Mesenteric fat pad (tissue), 1 donor: ENCODE results near the gene MRNIP. TPM values are rescaled to one million over a fixed set of nuclear protein-coding genes. Genes with fewer than 3 reads are reported as not detected.

Experiments
- DNase-seq: peaks from one replicate; pipeline ENCODE4 v3.0.0-alpha.2; 2020; ENCODE audit warnings: low spot score
- total RNA-seq: library from RNA; stranded (reverse); fragmentation: NEBNext Ultra II Directional; extraction: Animal tissue kit (Norgen Biotek cat#: 25700); gene quantifications from one replicate; pipeline ENCODE4 v1.2.1, GENCODE V29; 2021
- donor health status: DM: yes; HTN: yes; CAD: no.

The MRNIP gene
- total RNA-seq, 1 donor from 2014 or later: 17.3 TPM

DNA sequence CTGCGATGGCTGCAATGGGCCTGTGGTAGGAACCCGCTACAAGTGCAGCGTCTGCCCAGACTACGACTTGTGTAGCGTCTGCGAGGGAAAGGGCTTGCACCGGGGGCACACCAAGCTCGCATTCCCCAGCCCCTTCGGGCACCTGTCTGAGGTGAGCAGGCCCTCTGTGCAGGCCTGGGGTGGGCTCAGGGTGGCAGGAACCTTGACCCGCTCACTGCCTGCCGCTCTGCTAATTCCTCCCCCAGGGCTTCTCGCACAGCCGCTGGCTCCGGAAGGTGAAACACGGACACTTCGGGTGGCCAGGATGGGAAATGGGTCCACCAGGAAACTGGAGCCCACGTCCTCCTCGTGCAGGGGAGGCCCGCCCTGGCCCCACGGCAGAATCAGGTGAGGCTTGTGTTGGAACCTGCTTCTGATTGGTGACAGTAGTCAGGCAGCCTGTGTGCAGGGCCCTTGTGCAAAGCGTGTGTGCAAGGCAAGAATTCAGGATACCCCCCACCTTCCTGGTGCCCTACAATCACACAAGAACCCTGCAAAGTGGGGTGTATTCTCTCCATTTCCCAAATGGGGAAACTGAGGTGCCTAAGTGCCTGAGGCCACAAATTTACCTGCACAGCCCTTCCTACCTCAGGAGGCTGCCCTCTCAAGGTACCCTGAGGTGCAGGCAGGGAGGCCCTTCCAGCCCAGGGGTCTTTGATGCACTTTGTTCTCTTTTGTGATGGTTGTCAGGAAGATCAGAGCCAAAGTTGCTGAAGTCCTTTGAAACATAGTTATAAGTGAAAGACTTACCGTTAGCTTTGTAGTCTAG, 34.5 kb downstream of the MRNIP start:
- no peak for DNase-seq

DNA sequence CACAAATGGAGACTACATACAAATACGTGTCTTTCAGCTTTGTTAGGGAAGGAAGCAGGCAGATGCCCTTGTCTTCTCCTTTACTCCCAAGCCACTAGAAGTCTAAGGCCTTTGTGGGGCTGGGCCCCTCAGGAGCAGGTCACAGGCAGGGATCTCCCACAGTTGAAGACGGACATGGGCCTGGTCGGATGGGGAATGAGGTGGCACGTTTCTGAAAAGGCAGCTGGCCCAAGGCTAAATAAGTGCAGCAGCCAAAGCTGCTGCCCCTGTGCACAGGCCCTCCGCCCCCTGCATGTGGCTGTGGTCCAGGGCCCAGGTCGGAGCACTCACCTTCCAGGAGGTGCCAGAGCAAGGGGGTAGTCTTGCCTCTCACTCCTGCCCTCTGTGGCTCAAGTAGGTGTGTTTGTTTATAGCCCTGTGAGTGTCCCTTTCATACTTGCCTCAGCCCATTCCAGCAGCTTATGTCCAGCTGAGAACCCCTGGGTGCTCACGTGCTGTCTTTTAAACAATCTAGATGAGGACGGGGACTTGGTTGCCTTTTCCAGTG, 36.1 kb downstream of the MRNIP start:
- DNase-seq: no peak

DNA sequence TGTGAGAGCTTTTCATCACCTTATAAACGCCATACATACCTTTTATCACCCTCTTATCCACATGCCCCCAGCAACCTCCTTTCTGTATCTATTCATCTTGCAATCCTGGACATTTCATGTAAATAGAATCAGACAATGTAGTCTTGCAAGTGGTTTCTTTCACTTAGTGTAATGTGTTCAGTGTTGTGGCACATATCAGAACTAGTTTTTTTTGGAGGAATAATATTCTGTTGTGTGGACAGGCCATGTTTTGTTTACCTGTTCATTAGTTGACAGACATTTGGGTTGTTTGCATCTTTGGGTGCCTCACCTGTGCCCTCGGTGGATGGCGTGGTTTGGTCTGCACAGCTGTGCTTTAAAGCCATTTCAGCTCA, 36.6 kb downstream of the MRNIP start:
- DNase-seq: no peak

DNA sequence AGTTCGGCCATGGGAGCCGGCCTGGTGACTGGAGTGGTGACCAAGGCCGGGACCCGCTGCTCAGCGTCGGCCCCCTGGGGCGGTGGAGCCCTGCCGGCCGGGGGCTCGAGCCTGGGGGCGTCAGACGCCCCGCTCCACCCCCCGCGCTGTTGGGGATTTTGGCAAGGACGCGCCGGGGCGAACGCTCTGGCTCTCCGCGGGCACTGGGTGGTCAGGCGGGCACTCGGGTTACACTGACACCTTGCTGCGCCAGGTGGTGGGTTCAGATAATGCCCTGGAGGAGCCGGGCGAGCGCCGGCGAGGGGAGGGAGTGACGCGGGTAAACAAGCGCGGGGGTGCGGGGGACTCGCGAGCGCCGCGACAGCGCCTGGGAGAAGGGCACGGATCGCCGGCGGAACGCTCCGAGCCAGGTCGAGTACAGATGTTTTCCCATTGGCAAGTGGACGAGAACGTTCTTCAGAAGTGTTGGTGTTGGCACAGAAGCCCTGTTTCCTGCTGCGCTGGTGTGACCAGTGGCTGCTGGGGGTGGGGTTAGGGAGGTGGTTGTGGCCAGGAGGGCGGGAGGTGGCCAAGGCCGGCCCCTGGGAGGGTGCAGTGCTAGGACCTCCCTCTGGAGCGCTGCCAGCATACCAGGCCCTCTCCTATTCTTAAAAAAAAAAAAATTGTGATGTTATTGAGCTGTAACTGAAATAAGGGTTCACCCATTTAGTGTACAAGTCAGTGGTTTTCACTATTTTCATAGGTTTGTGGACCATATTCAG, 37.1 kb downstream of the MRNIP start:
- DNase-seq: peak; percentile 97

DNA sequence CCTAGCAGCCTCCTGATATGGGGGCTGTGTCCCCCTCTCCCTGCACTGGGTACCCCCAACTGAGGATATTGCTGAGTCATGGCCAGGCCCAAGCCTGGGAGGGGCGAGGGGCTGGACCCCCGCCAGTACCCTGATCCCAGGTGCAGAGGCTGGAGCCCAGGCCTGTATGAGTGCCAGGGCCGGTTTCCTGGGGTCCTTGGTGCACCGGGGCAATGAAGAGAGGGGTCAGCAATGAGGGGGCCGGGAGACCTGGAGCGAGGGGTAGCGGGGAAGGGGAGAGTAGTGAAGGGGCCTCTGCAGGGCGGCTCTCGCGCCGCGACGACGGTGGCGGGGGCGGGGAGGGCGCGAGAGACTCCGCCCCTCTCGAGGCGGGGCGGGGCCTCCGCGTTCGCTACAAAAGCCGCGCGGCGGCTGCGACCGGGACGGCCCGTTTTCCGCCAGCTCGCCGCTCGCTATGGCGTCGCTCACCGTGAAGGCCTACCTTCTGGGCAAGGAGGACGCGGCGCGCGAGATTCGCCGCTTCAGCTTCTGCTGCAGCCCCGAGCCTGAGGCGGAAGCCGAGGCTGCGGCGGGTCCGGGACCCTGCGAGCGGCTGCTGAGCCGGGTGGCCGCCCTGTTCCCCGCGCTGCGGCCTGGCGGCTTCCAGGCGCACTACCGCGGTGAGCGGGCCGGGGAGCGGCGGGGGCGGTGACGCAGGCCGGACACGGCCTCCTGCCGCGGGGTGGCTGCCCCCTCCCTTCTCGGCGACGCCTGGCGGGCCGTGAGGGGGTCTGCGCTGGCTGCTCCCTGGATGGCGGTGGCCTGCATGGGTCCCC, 37.9 kb downstream of the MRNIP start, which contains the start of gene SQSTM1:
TSS of gene SQSTM1 (plus strand) at position 423 of the 815 bp plus-strand sequence. CDS start at position 455, 32 bp downstream.
- peak; percentile 97 for DNase-seq

DNA sequence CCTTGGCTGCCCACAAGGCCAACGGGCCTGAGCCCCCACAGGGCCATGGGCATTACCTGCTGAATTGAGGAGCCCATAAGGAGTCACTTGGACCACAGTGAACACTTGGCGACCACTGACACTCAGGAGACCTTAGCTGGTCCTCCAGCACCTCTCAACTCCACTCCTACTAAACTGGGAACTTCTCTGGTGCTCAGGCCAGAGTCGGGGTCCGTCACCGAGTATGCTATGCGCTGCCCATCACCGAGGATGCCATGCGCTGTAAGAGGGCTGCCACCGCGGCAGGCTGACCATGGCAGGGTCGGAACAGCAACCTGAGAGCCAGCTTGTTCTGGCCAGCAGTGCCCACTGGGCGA, 38.5 kb downstream of the MRNIP start:
- DNase-seq: no peak

DNA sequence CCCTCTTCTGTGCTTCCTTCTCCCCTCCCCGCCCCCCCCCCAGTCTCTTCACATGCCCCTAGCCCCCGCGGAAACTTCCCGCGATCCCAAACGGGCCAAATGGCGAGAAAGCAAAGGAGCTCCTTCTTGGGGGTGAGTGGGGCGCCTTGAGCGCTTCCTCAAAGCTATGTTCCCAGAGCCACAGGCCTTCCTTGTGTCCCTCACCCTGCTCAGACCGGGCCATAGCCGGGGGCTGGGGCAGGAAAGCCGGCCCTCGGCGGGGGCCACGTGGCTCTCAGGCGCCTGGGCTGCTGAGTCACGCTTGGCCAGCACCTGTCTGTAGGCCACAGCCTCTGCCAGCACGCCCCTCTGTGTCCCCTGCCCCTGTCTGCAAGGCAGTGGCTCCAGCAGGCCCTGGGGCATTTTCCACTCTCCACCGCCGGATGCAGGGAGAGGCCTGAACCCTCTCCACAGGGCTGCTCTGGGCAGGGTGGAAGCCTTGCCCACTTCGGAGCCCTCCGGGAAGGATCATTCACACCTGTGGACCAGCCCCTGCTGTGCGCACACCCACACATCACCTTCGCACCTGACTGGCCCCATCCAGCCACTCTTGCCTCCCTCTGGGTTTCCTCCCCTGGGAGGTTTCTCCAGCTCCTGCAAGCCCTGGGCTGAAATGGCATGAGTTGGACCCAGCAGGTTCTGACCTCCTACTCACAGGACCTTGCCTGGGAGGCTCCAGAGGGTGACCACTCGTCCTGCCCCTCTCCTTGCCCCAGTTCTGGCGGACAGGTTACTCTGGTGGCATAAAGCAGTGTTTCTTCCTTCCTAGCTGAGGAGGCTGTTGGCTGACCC, 39.1 kb downstream of the MRNIP start:
- DNase-seq: no peak

DNA sequence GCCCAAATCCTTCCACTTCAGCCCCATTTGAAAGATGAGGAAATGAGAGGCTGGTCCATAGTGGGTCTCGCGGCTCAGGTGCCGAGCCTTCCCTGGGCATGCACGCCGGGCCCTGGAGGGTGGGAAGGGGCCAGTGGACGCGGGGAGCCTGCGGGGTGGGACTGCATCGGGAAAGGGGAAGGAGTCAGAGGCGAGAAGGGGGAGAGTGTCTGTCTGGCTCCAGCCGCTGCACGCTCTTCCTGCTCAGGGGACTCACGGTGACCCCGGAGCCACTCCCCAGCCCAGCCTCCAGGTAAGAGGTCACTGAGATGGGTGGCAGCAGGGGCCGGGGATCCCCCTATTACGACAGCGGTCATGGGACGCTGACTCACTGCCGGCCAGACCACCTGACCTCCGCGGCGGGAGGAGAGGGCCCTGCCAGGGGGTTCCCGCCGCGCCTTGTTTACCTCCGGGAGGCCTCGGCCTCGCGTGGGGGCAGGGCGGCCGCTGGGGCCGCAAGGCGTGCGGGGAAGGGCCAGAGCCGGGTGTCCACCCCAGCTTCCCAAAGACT, 39.8 kb downstream of the MRNIP start:
- DNase-seq: peak; percentile 98

DNA sequence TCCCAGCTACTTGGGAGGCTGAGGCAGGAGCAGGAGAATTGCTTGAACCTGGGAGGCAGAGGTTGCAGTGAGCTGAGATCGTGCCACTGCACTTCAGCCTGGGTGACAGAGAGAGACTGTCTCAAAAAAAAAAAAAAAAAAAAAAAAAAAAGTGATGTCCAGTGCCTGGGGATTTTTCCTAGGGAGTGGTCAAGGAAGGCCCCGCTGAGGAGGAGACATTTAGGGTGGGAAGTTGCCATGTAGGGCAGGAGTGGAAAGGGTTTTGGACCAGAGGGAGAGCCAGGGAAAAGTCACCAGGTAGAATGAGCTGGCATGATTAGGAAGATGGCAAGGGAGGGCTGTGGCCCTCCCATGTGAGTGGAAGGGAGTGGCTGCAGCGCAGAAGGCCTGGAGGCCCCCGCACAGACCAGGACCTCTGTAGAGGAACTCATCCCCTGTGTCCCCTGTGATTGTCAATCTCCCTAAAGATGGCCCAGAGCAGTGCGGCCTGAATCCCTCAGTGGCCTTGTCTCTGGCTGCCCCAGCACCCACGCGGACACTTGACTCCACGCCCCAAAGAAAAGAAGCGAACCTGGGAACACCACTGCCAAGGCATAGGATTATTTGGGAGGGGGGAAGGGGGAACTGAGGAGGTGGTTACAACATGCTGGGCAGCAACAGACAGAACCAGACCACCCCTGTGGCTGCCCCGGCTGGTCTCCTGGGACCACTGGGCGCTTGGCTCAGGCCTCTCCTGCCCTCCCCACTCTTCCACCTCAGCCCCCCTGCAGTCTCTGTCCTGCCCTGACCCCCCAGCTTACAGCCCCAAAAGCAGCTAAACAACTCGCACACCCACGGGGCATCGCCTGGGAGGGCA, 40.5 kb downstream of the MRNIP start:
- no peak for DNase-seq

DNA sequence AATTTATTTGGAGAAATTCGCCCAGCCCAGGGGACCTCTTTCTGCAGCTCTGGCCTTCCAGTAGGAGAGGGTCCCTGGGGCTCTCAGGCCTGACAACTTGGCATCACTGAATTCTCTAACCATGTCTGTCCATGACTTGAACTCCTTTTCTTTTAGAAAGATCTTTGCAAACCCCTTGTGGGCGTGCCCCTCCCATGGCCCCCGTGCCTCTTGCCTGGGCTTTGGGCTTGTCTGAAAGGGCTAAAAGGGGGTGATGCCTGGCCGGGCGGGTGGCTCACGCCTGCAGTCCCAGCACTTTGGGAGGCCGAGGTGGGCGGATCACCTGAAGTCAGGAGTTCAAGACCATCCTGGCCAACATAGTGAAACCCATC, 41.2 kb downstream of the MRNIP start:
- DNase-seq: no peak

DNA sequence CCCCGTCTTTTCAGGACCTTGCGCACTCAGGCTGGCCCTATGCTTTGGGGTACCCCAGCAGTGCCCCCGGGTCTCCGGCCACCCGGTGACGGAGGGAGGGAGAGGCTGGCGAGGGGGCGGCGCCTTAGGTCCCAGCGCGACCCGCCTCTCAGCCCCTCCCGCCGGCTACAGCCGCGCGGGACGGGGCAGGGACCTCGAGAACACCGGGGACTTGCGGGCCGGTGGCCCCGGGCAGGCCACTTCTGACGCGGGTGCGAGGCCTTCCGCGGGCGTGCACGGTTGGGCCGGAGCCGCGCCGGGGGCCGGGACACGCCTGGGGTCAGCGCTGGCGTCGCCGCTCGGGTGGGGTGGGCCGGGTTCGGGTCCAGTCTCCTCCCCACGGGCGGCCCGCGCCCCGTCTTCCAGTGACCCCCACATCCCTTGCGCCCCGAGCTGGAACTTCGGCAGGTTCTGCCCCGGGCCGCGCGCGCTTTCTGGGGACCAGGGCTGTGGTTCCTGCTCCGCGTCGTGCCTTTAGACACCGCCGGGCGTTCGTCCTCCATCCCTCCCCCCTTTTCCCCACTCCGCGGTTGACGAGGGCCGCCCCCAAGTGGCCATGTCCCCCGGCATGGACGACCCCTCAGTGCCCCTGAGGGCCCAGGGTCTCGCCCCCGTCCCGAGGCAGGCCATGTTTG, 41.7 kb downstream of the MRNIP start:
- no peak for DNase-seq

DNA sequence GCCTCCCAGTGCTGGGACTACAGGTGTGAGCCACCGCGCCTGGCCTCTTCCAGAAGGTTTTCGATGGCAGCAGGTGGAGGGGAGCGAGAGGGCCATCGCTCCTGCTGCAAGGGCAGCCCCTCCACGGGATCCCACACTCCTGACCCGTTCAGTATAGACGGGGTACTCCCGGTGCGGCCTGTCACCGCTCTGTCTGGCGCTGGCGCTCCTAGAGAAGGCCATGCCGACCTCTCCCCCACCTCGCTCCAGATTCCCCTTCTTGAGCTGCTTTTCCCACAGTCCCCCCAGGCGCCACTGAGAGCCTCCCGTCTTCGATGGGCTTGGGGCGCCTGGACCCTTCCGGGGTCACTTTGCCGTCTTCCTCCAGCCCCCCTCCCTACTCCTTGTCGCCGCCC, 42.2 kb downstream of the MRNIP start:
- no peak for DNase-seq

DNA sequence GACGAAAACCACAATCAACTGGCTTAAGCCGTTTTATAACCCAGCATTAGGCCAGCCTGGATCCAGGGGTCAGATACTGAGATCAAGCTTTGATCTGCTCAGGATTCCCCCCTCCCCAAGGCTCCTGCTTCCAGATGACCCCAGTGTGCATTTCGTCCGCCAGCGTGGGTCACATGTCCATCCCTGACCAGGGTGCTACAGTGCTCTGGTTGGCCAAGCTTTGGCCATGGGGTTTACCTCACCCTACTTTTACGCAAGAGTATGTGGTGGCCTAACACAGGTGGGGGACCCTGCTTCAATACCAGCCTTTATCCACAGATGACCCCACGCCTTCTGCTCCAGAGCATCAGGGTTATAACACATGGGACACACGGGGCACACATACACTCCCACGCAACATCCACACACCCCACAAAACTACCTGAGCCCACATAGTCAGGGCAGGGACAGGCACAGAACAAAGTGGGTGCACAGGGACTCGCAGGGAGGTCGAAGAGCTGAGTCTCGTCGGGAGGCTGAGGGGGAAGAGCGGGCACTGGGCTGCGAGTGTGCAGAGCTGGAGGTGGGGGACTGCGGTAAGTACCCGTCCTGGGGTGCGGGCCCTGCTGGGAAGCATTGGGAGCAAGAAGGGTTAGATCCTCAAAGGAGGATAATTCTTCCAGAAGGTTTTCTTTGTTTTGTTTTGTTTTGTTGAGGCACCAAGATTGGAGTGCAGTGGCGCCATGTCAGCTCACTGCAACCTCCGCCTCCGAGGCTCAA, 42.9 kb downstream of the MRNIP start:
- DNase-seq: no peak

DNA sequence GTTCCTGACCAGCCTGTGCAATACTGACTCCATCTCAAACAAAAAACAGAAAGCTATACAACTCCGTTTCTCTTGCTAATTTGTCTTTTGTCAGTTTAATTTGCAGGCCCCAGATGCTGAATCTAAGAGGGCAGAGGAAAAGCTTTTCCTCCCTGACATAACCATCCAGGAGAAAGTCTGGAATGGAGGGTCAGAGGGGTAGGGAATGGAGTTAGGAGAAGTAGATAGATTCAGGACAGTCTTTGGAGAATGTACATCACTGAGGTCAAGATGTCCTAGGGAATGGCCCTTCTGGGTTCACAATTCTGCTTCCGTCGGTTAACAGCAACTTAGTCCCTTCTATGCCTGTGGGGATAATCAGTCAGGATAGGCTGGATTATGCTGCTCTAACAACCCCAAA, 44.5 kb downstream of the MRNIP start:
- no peak for DNase-seq

DNA sequence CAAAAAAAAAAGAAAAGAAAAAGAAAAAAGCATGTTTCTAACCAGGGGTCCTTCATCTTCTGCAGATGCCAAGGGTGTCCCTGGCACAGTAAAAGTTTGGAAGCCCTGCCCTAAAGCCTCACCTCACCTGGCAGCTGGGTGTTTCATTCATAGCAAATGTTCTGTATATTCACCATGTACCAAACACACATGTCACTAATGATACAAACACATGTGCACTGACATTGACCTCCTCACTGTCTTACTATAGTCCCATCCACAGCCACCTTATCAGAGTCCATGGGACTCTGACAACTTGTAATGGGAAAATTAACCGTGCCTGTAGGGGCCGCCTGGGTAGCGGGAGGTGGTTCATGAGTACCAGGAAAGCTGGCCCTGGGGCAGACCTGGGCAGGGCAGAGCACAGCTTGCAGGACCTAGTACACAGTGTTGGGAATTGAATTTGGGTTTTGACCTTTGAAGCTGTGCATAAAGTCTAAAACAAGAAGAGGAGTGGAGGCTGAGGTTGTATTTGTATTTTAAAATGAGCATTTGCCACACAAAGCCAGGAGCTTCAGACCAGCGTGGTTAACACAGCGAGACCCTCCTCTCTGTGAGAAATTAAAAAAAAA, 45.5 kb downstream of the MRNIP start:
- DNase-seq: no peak

DNA sequence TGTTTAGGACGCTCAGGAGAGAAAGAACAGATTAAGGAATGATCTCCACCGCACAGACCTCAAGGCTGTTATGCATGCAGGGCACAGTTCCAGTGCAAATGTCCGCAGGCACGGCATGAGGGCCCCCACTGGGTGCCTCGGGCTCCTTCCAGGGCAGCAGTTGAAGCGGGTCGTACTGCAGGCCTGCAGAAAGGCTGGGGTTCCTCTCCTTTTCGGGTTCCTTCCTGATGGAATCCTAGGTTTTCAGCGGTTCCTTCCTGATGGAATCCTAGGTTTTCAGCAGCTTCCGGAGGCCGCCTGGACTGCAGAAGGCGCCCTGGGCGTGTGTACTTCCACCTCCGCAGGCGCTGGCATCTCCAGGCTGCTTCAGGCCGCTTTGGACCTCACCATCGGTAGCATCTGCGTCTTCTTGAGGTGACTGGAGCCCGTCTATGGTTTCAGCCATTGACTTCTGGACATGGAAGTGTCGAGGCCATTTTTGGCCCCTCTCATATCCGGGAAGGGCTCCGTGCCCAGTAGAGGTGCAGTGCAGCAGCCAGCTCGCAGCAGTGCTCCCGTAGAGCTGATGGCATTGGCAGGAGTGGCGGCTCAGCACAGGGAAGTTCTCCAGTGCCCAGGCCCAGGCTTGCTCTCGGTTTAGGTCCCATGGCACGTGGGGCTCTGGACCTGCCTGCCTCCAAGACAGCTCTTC, 46.3 kb downstream of the MRNIP start:
- no peak for DNase-seq
